ENCODE data around the gene RING1. TPM values are rescaled to one million over a fixed set of nuclear protein-coding genes. Genes with fewer than 3 reads are reported as not detected.
"Not testable (repeated sequence)": the region's sequence is repeated elsewhere in the genome, so short reads cannot be mapped to it uniquely, and the experiment has no call there.

The RING1 gene
- total and polyA plus RNA-seq, 2 experiments from 2014 or later = 12.7 to 35.8 TPM

DNA sequence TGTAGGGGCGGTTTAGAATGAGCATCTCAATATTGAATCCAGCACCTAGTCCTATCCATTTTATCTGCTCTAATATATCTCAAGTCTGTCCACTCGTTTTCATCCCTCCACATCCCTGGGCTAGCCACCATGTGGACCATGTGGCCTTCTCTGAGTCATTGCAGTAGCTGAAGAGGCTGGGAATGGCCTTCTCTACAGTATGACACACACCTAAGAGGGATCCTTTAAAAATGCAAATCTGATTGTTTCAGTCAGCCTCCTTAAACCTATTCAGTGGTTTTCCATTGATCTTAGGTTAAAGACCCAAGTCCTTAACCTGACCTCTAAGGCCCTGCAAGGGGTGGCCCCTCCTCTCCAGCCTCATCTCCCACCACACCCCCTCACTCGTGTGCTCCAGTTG, 9.4 kb downstream of the RING1 start:
- Histone ChIP-seq H3K27me3 (replicated peaks; ENCODE audit: insufficient read depth) (peaks cover 7% of the 10 kb centered on the region; the same call in 1 of the 2 replicates), H4K20me1 (ENCODE audit: insufficient read depth) (no peaks in the 10 kb centered on the region), H3K36me3 (ENCODE audit: low read depth) (no peaks in the 10 kb centered on the region), H3K4me3 (no peak overlapping the region), H3K4me2 (ENCODE audit: unreplicated experiment) (no peak overlapping the region), H3K79me2 (ENCODE audit: insufficient read depth) (no peaks in the 10 kb centered on the region), H3K9ac (no peak overlapping the region), H3K9me3 (ENCODE audit: low read depth) (no peaks in the 10 kb centered on the region), H3K27ac (no peak overlapping the region), H2AFZ (no peak overlapping the region), H3K4me1 (ENCODE audit: insufficient read depth) (peaks cover 3% of the 10 kb centered on the region), H3K9me2 (ENCODE audit: insufficient read depth) (no peaks in the 10 kb centered on the region), H3F3A (ENCODE audit: insufficient read depth) (peaks cover 9% of the 10 kb centered on the region; the same call in 1 of the 2 replicates)
- TF ChIP-seq EZH2 (IDR thresholded peaks at IDR 0.05; ENCODE audit: insufficient read depth, poor library complexity, severe bottlenecking) (no peak), EZH2phosphoT487 (IDR thresholded peaks at IDR 0.05; ENCODE audit: insufficient read depth, low read depth) (no peak)
- in situ Hi-C loops (cut with MboI) = no loop called here
- 36 to 41% methylated on average over 3 of the region's 3 CpGs for WGBS, 2 experiments (ENCODE audit: low coverage in 1 of 2, low lambda C conversion rate in 2 of 2, missing lambda C conversion rate in 2 of 2)
- DNase-seq = peak; percentile 56

DNA sequence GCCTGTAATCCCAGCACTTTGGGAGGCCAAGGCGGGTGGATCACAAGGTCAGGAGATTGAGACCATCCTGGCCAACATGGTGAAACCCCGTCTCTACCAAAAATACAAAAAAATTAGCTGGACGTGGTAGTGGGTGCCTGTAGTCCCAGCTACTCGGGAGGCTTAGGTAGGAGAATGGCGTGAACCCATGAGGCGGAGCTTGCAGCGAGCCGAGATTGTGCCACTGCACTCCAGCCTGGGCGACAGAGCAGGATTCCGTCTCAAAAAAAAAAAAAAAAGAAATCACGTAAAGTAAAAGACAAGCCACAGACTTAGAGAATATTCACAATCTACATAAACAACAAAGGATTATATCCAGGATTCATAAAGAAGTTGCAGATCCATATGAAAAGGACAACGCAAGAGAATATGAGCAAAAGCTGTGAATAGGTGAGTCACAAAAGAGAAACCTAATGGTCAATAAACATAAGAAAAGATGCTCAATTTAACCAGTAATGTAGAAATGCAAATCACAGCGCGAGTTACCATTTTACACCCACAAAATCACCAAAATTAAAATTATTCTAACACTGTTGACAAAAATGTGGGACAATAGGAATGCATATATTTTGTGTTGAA, 18.3 kb downstream of the RING1 start:
- in situ Hi-C loops (cut with MboI); H3K4me1 ChIP-seq (ENCODE audit: insufficient read depth); H3K4me2 ChIP-seq (ENCODE audit: unreplicated experiment); H3F3A ChIP-seq (ENCODE audit: insufficient read depth); DNase-seq; H3K79me2 ChIP-seq (ENCODE audit: insufficient read depth); H3K9me2 ChIP-seq (ENCODE audit: insufficient read depth); H3K9ac ChIP-seq; H3K4me3 ChIP-seq; H3K27ac ChIP-seq; H4K20me1 ChIP-seq (ENCODE audit: insufficient read depth); H3K36me3 ChIP-seq (ENCODE audit: low read depth); H2AFZ ChIP-seq; H3K9me3 ChIP-seq (ENCODE audit: low read depth): not testable (repeated sequence)
- H3K27me3 ChIP-seq (replicated peaks; ENCODE audit: insufficient read depth) = peaks cover 26% of the 10 kb centered on the region
- WGBS, 2 experiments (ENCODE audit: low coverage in 1 of 2, low lambda C conversion rate in 2 of 2, missing lambda C conversion rate in 2 of 2) = 28 to 34% methylated on average over 14 of the region's 14 CpGs

GRCh38 chr6:33235221-33235634, 26.9 kb downstream of the RING1 start:
- TF ChIP-seq EZH2 (IDR thresholded peaks at IDR 0.05; ENCODE audit: insufficient read depth, poor library complexity, severe bottlenecking) (no peak), EZH2phosphoT487 (IDR thresholded peaks at IDR 0.05; ENCODE audit: insufficient read depth, low read depth) (no peak)
- 10% methylated on average over 6 of the region's 6 CpGs for WGBS, 2 experiments (ENCODE audit: low coverage in 1 of 2, low lambda C conversion rate in 2 of 2, missing lambda C conversion rate in 2 of 2)
- Histone ChIP-seq H3K79me2 (ENCODE audit: insufficient read depth) (no peaks in the 10 kb centered on the region), H3K27ac (no peak overlapping the region), H3F3A (ENCODE audit: insufficient read depth) (no peaks in the 10 kb centered on the region), H3K9ac (no peak overlapping the region), H4K20me1 (ENCODE audit: insufficient read depth) (no peaks in the 10 kb centered on the region), H2AFZ (no peak overlapping the region), H3K36me3 (ENCODE audit: low read depth) (no peaks in the 10 kb centered on the region), H3K9me3 (ENCODE audit: low read depth) (no peaks in the 10 kb centered on the region), H3K4me3 (no peak overlapping the region), H3K27me3 (replicated peaks; ENCODE audit: insufficient read depth) (peaks cover 38% of the 10 kb centered on the region), H3K4me1 (ENCODE audit: insufficient read depth) (no peaks in the 10 kb centered on the region), H3K9me2 (ENCODE audit: insufficient read depth) (no peaks in the 10 kb centered on the region), H3K4me2 (ENCODE audit: unreplicated experiment) (no peak overlapping the region)
- DNase-seq = no peak
- in situ Hi-C loops (cut with MboI) = no loop called here

GRCh38 chr6:33236328-33236727, 28.0 kb downstream of the RING1 start:
- H3K9me3 ChIP-seq (ENCODE audit: low read depth) = no peaks in the 10 kb centered on the region
- H3F3A ChIP-seq (ENCODE audit: insufficient read depth) = no peaks in the 10 kb centered on the region

DNA sequence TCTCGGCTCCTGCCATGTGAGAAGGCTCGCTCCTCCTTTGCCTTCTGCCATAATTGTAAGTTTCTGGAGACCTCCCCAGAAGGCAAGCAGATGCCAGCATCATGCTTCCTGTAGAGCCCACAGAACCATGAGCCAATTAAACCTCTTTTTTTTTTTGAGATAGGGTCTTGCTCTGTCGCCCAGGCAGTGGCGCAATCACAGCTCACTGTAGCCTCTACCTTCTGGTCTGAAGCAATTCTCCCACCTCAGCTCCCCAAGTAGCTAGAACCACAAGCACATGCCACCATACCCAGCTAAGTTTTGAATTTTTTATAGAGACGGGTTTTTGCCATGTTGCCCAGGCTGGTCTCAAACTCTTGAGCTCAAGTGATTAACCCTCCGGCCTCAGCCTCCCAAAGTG, 28.6 kb downstream of the RING1 start:
- H3K27me3 ChIP-seq (replicated peaks; ENCODE audit: insufficient read depth) = peaks cover 27% of the 10 kb centered on the region
- no peak overlapping the region for H3K4me2 ChIP-seq (ENCODE audit: unreplicated experiment)
- 59 to 66% methylated on average over 6 of the region's 6 CpGs for WGBS, 2 experiments (ENCODE audit: low coverage in 1 of 2, low lambda C conversion rate in 2 of 2, missing lambda C conversion rate in 2 of 2)
- no peak overlapping the region for H2AFZ ChIP-seq
- no peaks in the 10 kb centered on the region for H3K9me3 ChIP-seq (ENCODE audit: low read depth)
- H3F3A ChIP-seq (ENCODE audit: insufficient read depth) = no peaks in the 10 kb centered on the region
- no peaks in the 10 kb centered on the region for H4K20me1 ChIP-seq (ENCODE audit: insufficient read depth)
- H3K79me2 ChIP-seq (ENCODE audit: insufficient read depth) = no peaks in the 10 kb centered on the region
- no peak for DNase-seq
- in situ Hi-C loops (cut with MboI) = no loop called here
- H3K4me1 ChIP-seq (ENCODE audit: insufficient read depth) = no peaks in the 10 kb centered on the region
- H3K36me3 ChIP-seq (ENCODE audit: low read depth) = no peaks in the 10 kb centered on the region
- H3K9me2 ChIP-seq (ENCODE audit: insufficient read depth) = no peaks in the 10 kb centered on the region
- TF ChIP-seq EZH2 (IDR thresholded peaks at IDR 0.05; ENCODE audit: insufficient read depth, poor library complexity, severe bottlenecking) (no peak), EZH2phosphoT487 (IDR thresholded peaks at IDR 0.05; ENCODE audit: insufficient read depth, low read depth) (no peak)
- no peak overlapping the region for H3K4me3 ChIP-seq
- no peak overlapping the region for H3K9ac ChIP-seq
- no peak overlapping the region for H3K27ac ChIP-seq

More at GRCh38 chr6:33236328-33236727, 28.0 kb downstream of the RING1 start:
- in situ Hi-C loops (cut with MboI) = no loop called here
- no peaks in the 10 kb centered on the region for H3K4me1 ChIP-seq (ENCODE audit: insufficient read depth)
- no peak overlapping the region for H3K4me3 ChIP-seq
- no peak for TF ChIP-seq EZH2 (IDR thresholded peaks at IDR 0.05; ENCODE audit: insufficient read depth, poor library complexity, severe bottlenecking)
- TF ChIP-seq EZH2phosphoT487 (IDR thresholded peaks at IDR 0.05; ENCODE audit: insufficient read depth, low read depth) = no peak
- peaks cover 31% of the 10 kb centered on the region for H3K27me3 ChIP-seq (replicated peaks; ENCODE audit: insufficient read depth)
- H3K36me3 ChIP-seq (ENCODE audit: low read depth) = no peaks in the 10 kb centered on the region
- H2AFZ ChIP-seq = no peak overlapping the region
- no peak for DNase-seq
- no peaks in the 10 kb centered on the region for H3K9me2 ChIP-seq (ENCODE audit: insufficient read depth)
- H3K9ac ChIP-seq = no peak overlapping the region
- no peaks in the 10 kb centered on the region for H4K20me1 ChIP-seq (ENCODE audit: insufficient read depth)
- no peak overlapping the region for H3K27ac ChIP-seq
- H3K79me2 ChIP-seq (ENCODE audit: insufficient read depth) = no peaks in the 10 kb centered on the region
- no peak overlapping the region for H3K4me2 ChIP-seq (ENCODE audit: unreplicated experiment)
